ENCODE measurements around the gene UBA1.

DNA sequence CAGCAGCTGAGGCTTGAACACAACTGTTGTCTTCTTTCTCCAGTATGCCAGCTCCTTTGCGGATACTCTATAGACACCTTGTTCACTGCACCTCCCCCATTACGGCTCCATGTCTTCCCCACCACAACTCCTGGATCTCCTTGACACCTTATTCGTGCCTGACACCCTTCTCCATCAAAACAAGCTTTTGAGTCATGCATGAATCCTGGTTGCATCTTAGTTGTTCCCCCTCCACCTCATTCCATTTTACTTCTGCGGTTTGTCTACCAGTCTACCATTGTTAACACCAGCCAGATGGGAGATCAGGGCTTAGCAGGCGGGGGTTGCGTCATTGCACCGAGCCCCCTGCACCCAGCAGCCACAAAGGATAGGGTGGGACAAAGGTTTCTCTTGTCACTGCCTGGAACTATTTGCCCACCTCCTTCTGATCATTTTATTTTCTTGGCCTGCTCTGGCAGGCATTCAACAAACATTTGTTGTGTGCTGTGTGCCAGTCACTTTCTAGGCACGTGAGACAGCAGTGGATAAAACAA is 22.8 kb downstream of the UBA1 start:
- TF ChIP-seq, protein P1, sequence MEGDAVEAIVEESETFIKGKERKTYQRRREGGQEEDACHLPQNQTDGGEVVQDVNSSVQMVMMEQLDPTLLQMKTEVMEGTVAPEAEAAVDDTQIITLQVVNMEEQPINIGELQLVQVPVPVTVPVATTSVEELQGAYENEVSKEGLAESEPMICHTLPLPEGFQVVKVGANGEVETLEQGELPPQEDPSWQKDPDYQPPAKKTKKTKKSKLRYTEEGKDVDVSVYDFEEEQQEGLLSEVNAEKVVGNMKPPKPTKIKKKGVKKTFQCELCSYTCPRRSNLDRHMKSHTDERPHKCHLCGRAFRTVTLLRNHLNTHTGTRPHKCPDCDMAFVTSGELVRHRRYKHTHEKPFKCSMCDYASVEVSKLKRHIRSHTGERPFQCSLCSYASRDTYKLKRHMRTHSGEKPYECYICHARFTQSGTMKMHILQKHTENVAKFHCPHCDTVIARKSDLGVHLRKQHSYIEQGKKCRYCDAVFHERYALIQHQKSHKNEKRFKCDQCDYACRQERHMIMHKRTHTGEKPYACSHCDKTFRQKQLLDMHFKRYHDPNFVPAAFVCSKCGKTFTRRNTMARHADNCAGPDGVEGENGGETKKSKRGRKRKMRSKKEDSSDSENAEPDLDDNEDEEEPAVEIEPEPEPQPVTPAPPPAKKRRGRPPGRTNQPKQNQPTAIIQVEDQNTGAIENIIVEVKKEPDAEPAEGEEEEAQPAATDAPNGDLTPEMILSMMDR (conservative IDR thresholded peaks at IDR 0.05 in 1 of 2, IDR thresholded peaks at IDR 0.05 in 1 of 2; ENCODE audit: extremely low read depth in 1 of 2, insufficient read depth in 1 of 2, low read depth in 1 of 2, low read length in 2 of 2) = no peak
- TF ChIP-seq EZH2 (IDR thresholded peaks at IDR 0.05; ENCODE audit: borderline replicate concordance, low read length) = no peak
